HCT116 (cell line): ENCODE data around the gene MICOS13. TPM values are rescaled to one million over a fixed set of nuclear protein-coding genes. Genes with fewer than 3 reads are reported as not detected.

Source experiments
- ATAC-seq: fragments of 200-7000 bp; cut with Tn5 transposase; 2 replicates; pipeline ENCODE4 v1.9.1; 2020; ENCODE audit warnings: mild to moderate bottlenecking, moderate library complexity
- BruUV-seq: library from RNA; stranded (reverse); fragments of 400-500 nt; replicated peaks from 2 replicates; lab custom pipeline; 2021; lab: Mats Ljungman, UMichigan
- CTCF ChIA-PET: fragments of 300-600 bp; sonication (Branson Sonifier 250); formaldehyde crosslinking; loops from one replicate; lab custom pipeline; 2021; ENCODE audit warnings: antibody characterized with exemption; lab: Charles Lee
- POLR2A ChIA-PET: fragments of 300-600, 350-600 bp; sonication (Branson Sonifier 250); formaldehyde crosslinking; loops from one replicate; lab custom pipeline; 2021; ENCODE audit warnings: antibody characterized with exemption; lab: Charles Lee
- RAD21 ChIA-PET, 2 experiments: fragments of 300-600 bp; sonication (Branson Sonifier 250); formaldehyde crosslinking; loops; one replicate each; lab custom pipeline; 2023; ENCODE audit warnings: low total read pairs in 2 of 2; ENCODE audit not compliant: uncharacterized antibody in 2 of 2, unreplicated experiment in 2 of 2, low non-redundant PET in 1 of 2; lab: Charles Lee
- DNase-seq: peaks from one replicate; pipeline ENCODE4 v3.0.0-alpha.2; 2010; ENCODE audit warnings: low read depth, low spot score
- H2AFZ ChIP-seq: fragments of 200-600 bp; shearing (Covaris generic), sonication (generic); 2 replicates; pipeline ENCODE4 v1.6.1; 2017; ENCODE audit warnings: low read depth, mixed run types, mixed read lengths, antibody characterized with exemption, low read length; ENCODE audit not compliant: poor library complexity, severe bottlenecking
- H3K27ac ChIP-seq: 2 replicates; pipeline ENCODE4 v1.5.1; 2012; ENCODE audit warnings: low read depth, low read length
- H3K27me3 ChIP-seq: fragments of 200-600 bp; sonication (generic); 2 replicates; pipeline ENCODE4 v1.6.1; 2016; ENCODE audit warnings: mixed run types, low read length, mixed read lengths; ENCODE audit not compliant: insufficient read depth
- H3K36me3 ChIP-seq, 2 experiments: fragments of 200-500 bp in 1 of 2; fragments of 200-600 bp in 1 of 2; sonication (Bioruptor generic) in 1 of 2; sonication (generic) in 1 of 2; 2 replicates each; pipeline versions ENCODE4 v1.5.1 to v1.6.1; 2014 to 2016; ENCODE audit warnings: low read length in 2 of 2, inconsistent platforms in 1 of 2, mixed read lengths in 1 of 2, mixed run types in 1 of 2; ENCODE audit not compliant: insufficient read depth in 2 of 2, control insufficient read depth in 1 of 2
- H3K4me1 ChIP-seq, 2 experiments: fragments of 200-600 bp in 1 of 2; sonication (generic) in 1 of 2; 2 replicates each; pipeline versions ENCODE4 v1.5.1 to v1.6.1; 2012 to 2017; ENCODE audit warnings: low read length in 2 of 2, inconsistent platforms in 1 of 2, mild to moderate bottlenecking in 1 of 2, mixed read lengths in 1 of 2, mixed run types in 1 of 2, moderate library complexity in 1 of 2; ENCODE audit not compliant: insufficient read depth in 2 of 2, control insufficient read depth in 1 of 2
- H3K4me2 ChIP-seq: fragments of 200-600 bp; sonication (generic); 2 replicates; pipeline ENCODE4 v1.6.1; 2017; ENCODE audit warnings: mixed run types, low read length, mixed read lengths
- H3K4me3 ChIP-seq, 2 experiments: fragments of 200-600 bp in 1 of 2; sonication (generic) in 1 of 2; replicated peaks in 1 of 2; 2 replicates each; pipeline ENCODE4 v1.5.1; 2011 to 2016; ENCODE audit warnings: low read length in 2 of 2, control low read depth in 1 of 2, low read depth in 1 of 2, mild to moderate bottlenecking in 1 of 2, mixed read lengths in 1 of 2, mixed run types in 1 of 2
- H3K79me2 ChIP-seq: fragments of 200-600 bp; sonication (generic); 2 replicates; pipeline ENCODE4 v1.6.1; 2017; ENCODE audit warnings: mild to moderate bottlenecking, mixed run types, low read length, moderate library complexity, mixed read lengths; ENCODE audit not compliant: insufficient read depth
- H3K9ac ChIP-seq: fragments of 200-600 bp; sonication (generic); 2 replicates; pipeline ENCODE4 v1.6.1; 2016; ENCODE audit warnings: low read length, mixed read lengths
- H3K9me2 ChIP-seq: fragments of 200-600 bp; sonication (generic), shearing (Covaris generic); 2 replicates; pipeline ENCODE4 v1.6.1; 2017; ENCODE audit warnings: mixed run types, mild to moderate bottlenecking, moderate library complexity; ENCODE audit not compliant: insufficient read depth
- H3K9me3 ChIP-seq, 2 experiments: fragments of 200-500 bp in 1 of 2; fragments of 200-600 bp in 1 of 2; sonication (Bioruptor generic) in 1 of 2; sonication (generic) in 1 of 2; 2 replicates each; pipeline ENCODE4 v1.6.1; 2014 to 2017; ENCODE audit warnings: low read length in 2 of 2, mixed read lengths in 2 of 2, inconsistent platforms in 1 of 2, low read depth in 1 of 2, mild to moderate bottlenecking in 1 of 2, mixed run types in 1 of 2, moderate library complexity in 1 of 2; ENCODE audit not compliant: control insufficient read depth in 1 of 2, insufficient read depth in 1 of 2
- H4K20me1 ChIP-seq: fragments of 200-600 bp; sonication (generic), shearing (Covaris generic); 2 replicates; pipeline ENCODE4 v1.6.1; 2017; ENCODE audit warnings: mixed run types, mild to moderate bottlenecking, moderate library complexity; ENCODE audit not compliant: insufficient read depth
- CEBPB ChIP-seq: IDR thresholded peaks from 2 replicates; pipeline ENCODE4 v1.6.1; 2012; ENCODE audit warnings: low read depth
- ELF1 ChIP-seq: IDR thresholded peaks from 2 replicates; pipeline ENCODE4 v1.6.1; 2012; ENCODE audit warnings: low read depth, borderline replicate concordance
- EZH2 ChIP-seq: fragments of 200-600 bp; sonication (generic); IDR thresholded peaks from 2 replicates; pipeline ENCODE4 v1.6.1; 2017; ENCODE audit warnings: antibody characterized with exemption, mixed run types
- EZH2phosphoT487 ChIP-seq: fragments of 200-600 bp; IDR thresholded peaks from 2 replicates; pipeline ENCODE4 v1.6.1; 2018; ENCODE audit warnings: antibody characterized with exemption, borderline replicate concordance
- FOSL1 ChIP-seq: IDR thresholded peaks from 2 replicates; pipeline ENCODE4 v1.6.1; 2012; ENCODE audit warnings: low read depth
- JUND ChIP-seq: IDR thresholded peaks from 2 replicates; pipeline ENCODE4 v1.6.1; 2012
- POLR2A ChIP-seq: IDR thresholded peaks from 2 replicates; pipeline ENCODE4 v1.7.0; 2011; ENCODE audit warnings: borderline replicate concordance; ENCODE audit not compliant: insufficient read depth, insufficient read length; ENCODE audit errors: extremely low read depth
- POLR2AphosphoS5 ChIP-seq: IDR thresholded peaks from 2 replicates; pipeline ENCODE4 v1.6.1; 2011; ENCODE audit warnings: mild to moderate bottlenecking, low read depth, low read length, moderate library complexity
- SRF ChIP-seq: IDR thresholded peaks from 2 replicates; pipeline ENCODE4 v1.6.1; 2012; ENCODE audit warnings: low read depth
- TCF7L2 ChIP-seq: IDR thresholded peaks from 2 replicates; pipeline ENCODE4 v1.7.0; 2011; ENCODE audit warnings: borderline replicate concordance, inconsistent platforms; ENCODE audit not compliant: insufficient read depth, insufficient read length; ENCODE audit errors: extremely low read depth
- YY1 ChIP-seq: IDR thresholded peaks from 2 replicates; pipeline ENCODE4 v1.6.1; 2011; ENCODE audit warnings: low read length, low read depth, moderate library complexity, mild to moderate bottlenecking; ENCODE audit not compliant: insufficient replicate concordance; ENCODE audit errors: extremely low read depth
- ZBTB33 ChIP-seq: IDR thresholded peaks from 2 replicates; pipeline ENCODE4 v1.6.1; 2011; ENCODE audit warnings: mild to moderate bottlenecking, low read length, moderate library complexity; ENCODE audit not compliant: insufficient replicate concordance; ENCODE audit errors: extremely low read depth
- ZNF274 ChIP-seq: fragments of 200-500 bp; sonication (Bioruptor generic); IDR thresholded peaks from 2 replicates; pipeline ENCODE4 v1.6.1; 2014; ENCODE audit warnings: mild to moderate bottlenecking, low read depth, low read length, inconsistent platforms
- intact Hi-C: fragments of 100-400 bp; cut with micrococcal nuclease; formaldehyde crosslinking; loops from 2 replicates; pipeline ENCODE4 v1.10.0; 2022
- total RNA-seq: library from RNA; stranded (reverse); gene quantifications from one replicate; pipeline ENCODE4 v1.2.1, GENCODE V29; 2021; ENCODE audit not compliant: unreplicated experiment
- TF ChIP-seq, protein P1 (sequence below): IDR thresholded peaks from 2 replicates; pipeline ENCODE4 v1.6.1; 2012

MICOS13 gene
- total RNA-seq, 1 experiment from 2014 or later: 61.6 TPM

- Histone ChIP-seq H3K9ac (no peak overlapping the region), H3K27me3 (no peaks in the 10 kb centered on the region), H3K4me1 (peaks cover 8 to 14% of the 10 kb centered on the region in 2 experiments; a peak in 3 of 4 replicates), H3K9me3 (no peaks in the 10 kb centered on the region), H3K9me2 (no peaks in the 10 kb centered on the region), H3K79me2 (peaks cover 100% of the 10 kb centered on the region), H3K4me3 (no peak overlapping the region), H3K27ac (no peak overlapping the region), H3K36me3 (peaks cover 43 to 60% of the 10 kb centered on the region in 2 experiments), H3K4me2 (no peak overlapping the region), H4K20me1 (peaks cover 52% of the 10 kb centered on the region), H2AFZ (no peak overlapping the region)
- ATAC-seq (no peak), DNase-seq (no peak)
- ChIA-PET POLR2A (no interaction called here), RAD21 (interaction anchor here in 1 of 2 experiments (0.5 kb wide), 1 partner anchor 1165 kb away, joined by 3 read pairs; no protein-coding TSS in a partner anchor), CTCF (interaction anchor here (0.9 kb wide), 1 partner anchor 58 kb away, joined by 3 read pairs; no protein-coding TSS in a partner anchor)
- no TSS peak for BruUV-seq
- intact Hi-C loops: no loop called here
- TF ChIP-seq JUND: no peak
- TF ChIP-seq POLR2A: no peak
- no peak for TF ChIP-seq YY1
- TF ChIP-seq, protein P1, sequence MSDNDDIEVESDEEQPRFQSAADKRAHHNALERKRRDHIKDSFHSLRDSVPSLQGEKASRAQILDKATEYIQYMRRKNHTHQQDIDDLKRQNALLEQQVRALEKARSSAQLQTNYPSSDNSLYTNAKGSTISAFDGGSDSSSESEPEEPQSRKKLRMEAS: no peak
Observed at GRCh38 chr19:5628919-5629481, 51.3 kb downstream of the MICOS13 start.

GRCh38 chr19:5628461-5628860 lies 51.9 kb downstream of the MICOS13 start:
- ChIA-PET POLR2A (no interaction called here), RAD21 (no interaction called here), CTCF (no interaction called here)
- Histone ChIP-seq H3K4me3 (no peak overlapping the region), H3K36me3 (peaks cover 43 to 60% of the 10 kb centered on the region in 2 experiments), H3K27ac (no peak overlapping the region), H3K79me2 (peaks cover 100% of the 10 kb centered on the region), H3K4me1 (peaks cover 8 to 14% of the 10 kb centered on the region in 2 experiments; a peak in 3 of 4 replicates), H3K4me2 (no peak overlapping the region), H3K27me3 (no peaks in the 10 kb centered on the region), H2AFZ (no peak overlapping the region), H3K9me2 (no peaks in the 10 kb centered on the region), H4K20me1 (peaks cover 48% of the 10 kb centered on the region), H3K9ac (no peak overlapping the region), H3K9me3 (no peaks in the 10 kb centered on the region)
- intact Hi-C loops: no loop called here
- ATAC-seq: no peak
- BruUV-seq: no TSS peak
- DNase-seq: no peak
- TF ChIP-seq ZBTB33 (no peak), FOSL1 (no peak), CEBPB (no peak), POLR2AphosphoS5 (no peak), EZH2phosphoT487 (no peak), EZH2 (no peak), ELF1 (no peak), TCF7L2 (no peak), SRF (no peak), ZNF274 (no peak)
- TF ChIP-seq, protein P1: no peak
